HepG2 (cell line): ENCODE measurements around the gene SERHL2. TPM values are rescaled to one million over a fixed set of nuclear protein-coding genes. Genes with fewer than 3 reads are reported as not detected.
A peak's percentile ranks its signal among the peaks of the same experiment; 100 is the strongest.

Experiments used
- ATAC-seq: fragments of 200-7000 bp; cut with Tn5 transposase; 3 replicates; pipeline ENCODE4 v1.9.1; 2020; ENCODE audit warnings: mild to moderate bottlenecking, moderate library complexity
- BruUV-seq: library from RNA; stranded (reverse); fragments of 400-500 nt; replicated peaks from 2 replicates; lab custom pipeline; 2021; lab: Mats Ljungman, UMichigan
- CTCF ChIA-PET: fragments of 300-600 bp; formaldehyde crosslinking; extraction: SDS; loops from one replicate; lab custom pipeline; 2021; ENCODE audit warnings: low total read pairs, inconsistent platforms, low intra/inter-chr PET ratio; lab: Yijun Ruan, JAX
- POLR2A ChIA-PET: fragments of 350-600 bp; sonication (Branson Sonifier 250); formaldehyde crosslinking; loops from one replicate; lab custom pipeline; 2020; ENCODE audit warnings: antibody characterized with exemption, inconsistent platforms; lab: Yijun Ruan, JAX
- DNase-seq: peaks from one replicate; pipeline ENCODE4 v3.0.0-alpha.2; 2015; ENCODE audit warnings: low spot score
- FAIRE-seq: peaks from 3 replicates; lab custom pipeline; 2011; peaks lifted over from hg19 to GRCh38; lab: Jason Lieb, UNC
- H2AFZ ChIP-seq: one replicate; pipeline ENCODE4 v1.6.1; 2011; ENCODE audit warnings: low read length, inconsistent platforms
- H3K27ac ChIP-seq: fragments of 300-600 bp; 3 replicates; pipeline ENCODE4 v1.8.0; 2011; ENCODE audit warnings: mixed run types, mild to moderate bottlenecking, mixed read lengths, low read length, inconsistent platforms; ENCODE audit not compliant: insufficient read depth; ENCODE audit errors: extremely low read length
- H3K27me3 ChIP-seq, 2 experiments: fragments of 200-600 bp in 1 of 2; 2 replicates in 1 of 2; 3 replicates in 1 of 2; pipeline versions ENCODE4 v1.6.0 to v1.8.0; 2011; ENCODE audit warnings: low read length in 2 of 2, mild to moderate bottlenecking in 2 of 2, moderate library complexity in 2 of 2, inconsistent platforms in 1 of 2; ENCODE audit not compliant: insufficient read depth in 2 of 2, control insufficient read depth in 1 of 2
- H3K36me3 ChIP-seq, 2 experiments: fragments of 200-600 bp in 1 of 2; replicated peaks in 1 of 2; 2 replicates in 1 of 2; 3 replicates in 1 of 2; pipeline versions ENCODE4 v1.5.1 to v1.8.0; 2011; ENCODE audit warnings: low read length in 2 of 2, inconsistent platforms in 1 of 2; ENCODE audit not compliant: insufficient read depth in 2 of 2, control insufficient read depth in 1 of 2
- H3K4me1 ChIP-seq: 2 replicates; pipeline ENCODE4 v1.5.1; 2012; ENCODE audit warnings: low read length, inconsistent platforms; ENCODE audit not compliant: insufficient read depth
- H3K4me2 ChIP-seq: 2 replicates; pipeline ENCODE4 v1.6.0; 2011; ENCODE audit warnings: low read depth, low read length, inconsistent platforms
- H3K4me3 ChIP-seq, 3 experiments: fragments of 200-600 bp in 1 of 3; sonication (generic), shearing (Covaris generic) in 1 of 3; replicated peaks in 1 of 3; 2 replicates each; pipeline ENCODE4 v1.5.1; 2011 to 2016; ENCODE audit warnings: low read length in 3 of 3, inconsistent platforms in 2 of 3, low read depth in 2 of 3, mild to moderate bottlenecking in 2 of 3, control low read depth in 1 of 3, mixed read lengths in 1 of 3; ENCODE audit not compliant: insufficient read depth in 1 of 3
- H3K79me2 ChIP-seq: one replicate; pipeline ENCODE4 v1.6.1; 2011; ENCODE audit warnings: low read length, inconsistent platforms; ENCODE audit not compliant: insufficient read depth
- H3K9ac ChIP-seq: 2 replicates; pipeline ENCODE4 v1.6.0; 2011; ENCODE audit warnings: mild to moderate bottlenecking, low read depth, low read length, inconsistent platforms; ENCODE audit not compliant: insufficient read depth
- H3K9me3 ChIP-seq: 2 replicates; pipeline ENCODE4 v1.5.1; 2012; ENCODE audit warnings: mild to moderate bottlenecking, low read length
- H4K20me1 ChIP-seq: 2 replicates; pipeline ENCODE4 v1.6.0; 2011; ENCODE audit warnings: inconsistent platforms, mild to moderate bottlenecking, low read length, moderate library complexity; ENCODE audit not compliant: insufficient read depth
- BRCA1 ChIP-seq: sonication (generic); formaldehyde crosslinking; IDR thresholded peaks from 2 replicates; pipeline ENCODE4 v1.4.0; 2020; ENCODE audit warnings: missing genetic modification reagents
- CCDC6 ChIP-seq: sonication (generic); formaldehyde crosslinking; IDR thresholded peaks from 2 replicates; pipeline ENCODE4 v1.8.1; 2022; ENCODE audit warnings: mild to moderate bottlenecking, missing genetic modification reagents, moderate library complexity
- HDAC1 ChIP-seq: sonication (generic); formaldehyde crosslinking; IDR thresholded peaks from 2 replicates; pipeline ENCODE4 v1.5.1; 2020; ENCODE audit warnings: mild to moderate bottlenecking, missing genetic modification reagents
- HNRNPL ChIP-seq: fragments of 200-400 bp; formaldehyde crosslinking; IDR thresholded peaks from 2 replicates; pipeline ENCODE4 v1.6.1; 2017; ENCODE audit warnings: mild to moderate bottlenecking, low read depth, low read length
- KDM3A ChIP-seq: IDR thresholded peaks from 2 replicates; pipeline ENCODE4 v1.6.1; 2018; ENCODE audit warnings: low read depth, missing compliant biosample characterization
- ZNF251 ChIP-seq: sonication (generic); formaldehyde crosslinking; IDR thresholded peaks from 2 replicates; pipeline ENCODE4 v1.9.0; 2021; ENCODE audit warnings: mild to moderate bottlenecking, missing genetic modification reagents
- ZNF460 ChIP-seq: sonication (generic); formaldehyde crosslinking; IDR thresholded peaks from 2 replicates; pipeline ENCODE4 v1.5.1; 2020; ENCODE audit warnings: missing genetic modification reagents, mild to moderate bottlenecking, borderline replicate concordance
- ZNF615 ChIP-seq: sonication (generic); formaldehyde crosslinking; IDR thresholded peaks from 2 replicates; pipeline ENCODE4 v1.5.0; 2020; ENCODE audit warnings: mild to moderate bottlenecking, missing genetic modification reagents, borderline replicate concordance
- ZNF850 ChIP-seq: sonication (generic); formaldehyde crosslinking; conservative IDR thresholded peaks from 2 replicates; pipeline ENCODE4 v1.9.0; 2021; ENCODE audit warnings: mild to moderate bottlenecking, missing genetic modification reagents
- WGBS: methylation state at CpG from one replicate; pipeline ENCODE4 v1.1.6; 2017; ENCODE audit warnings: low lambda C conversion rate; 5-methylcytosine and 5-hydroxymethylcytosine counted together
- in situ Hi-C: cut with HindIII; loops from 2 replicates; pipeline ENCODE4 v1.10.0; 2017; ENCODE audit warnings: low pct_unique_long_range_greater_than_20kb; ENCODE audit not compliant: extremely low pct_ligation_motif_present
- intact Hi-C: fragments of 100-400 bp; cut with micrococcal nuclease; formaldehyde crosslinking; loops from one replicate; pipeline ENCODE4 v1.10.0; 2022; ENCODE audit not compliant: unreplicated experiment
- polyA plus RNA-seq, 8 experiments: library from polyadenylated mRNA; depleted of rRNA in 3 of 8; stranded (reverse) in 7 of 8; unstranded in 1 of 8; fragments of >200 nt; fragmentation: Illumina TruSeq in 4 of 8; extraction: Trizol in 4 of 8; gene quantifications; 2 replicates each; pipeline versions ENCODE4 v1.2.1 to v1.2.3, GENCODE V29; 2011 to 2016; ENCODE audit warnings: low read depth in 4 of 8, missing spikeins in 1 of 8, mixed read lengths in 1 of 8; ENCODE audit not compliant: insufficient read depth in 1 of 8
- total RNA-seq, 5 experiments: library from RNA; depleted of rRNA; stranded (reverse); fragments of >200 nt; fragmentation: Illumina TruSeq; extraction: Trizol; gene quantifications; 2 replicates each; pipeline ENCODE4 v1.2.3, GENCODE V29; 2016; ENCODE audit warnings: low read depth in 1 of 5
- TF ChIP-seq, protein P1 (sequence below): sonication (generic); formaldehyde crosslinking; IDR thresholded peaks from 2 replicates; pipeline ENCODE4 v1.4.0; 2020; ENCODE audit warnings: missing genetic modification reagents
- TF ChIP-seq, protein P2 (sequence below): sonication (generic); formaldehyde crosslinking; IDR thresholded peaks from 2 replicates; pipeline ENCODE4; 2020; ENCODE audit warnings: missing genetic modification reagents, mild to moderate bottlenecking, borderline replicate concordance
- TF ChIP-seq, protein P3 (sequence below): sonication (generic); formaldehyde crosslinking; conservative IDR thresholded peaks from 2 replicates; pipeline ENCODE4 v1.8.0; 2022; ENCODE audit warnings: low read depth, missing genetic modification reagents

The SERHL2 gene
- total and polyA plus RNA-seq, 2 of the 13 experiments (the other 11 are each of a cell fraction or from before 2014, with no cell fraction given) = 1.0 to 1.8 TPM

DNA sequence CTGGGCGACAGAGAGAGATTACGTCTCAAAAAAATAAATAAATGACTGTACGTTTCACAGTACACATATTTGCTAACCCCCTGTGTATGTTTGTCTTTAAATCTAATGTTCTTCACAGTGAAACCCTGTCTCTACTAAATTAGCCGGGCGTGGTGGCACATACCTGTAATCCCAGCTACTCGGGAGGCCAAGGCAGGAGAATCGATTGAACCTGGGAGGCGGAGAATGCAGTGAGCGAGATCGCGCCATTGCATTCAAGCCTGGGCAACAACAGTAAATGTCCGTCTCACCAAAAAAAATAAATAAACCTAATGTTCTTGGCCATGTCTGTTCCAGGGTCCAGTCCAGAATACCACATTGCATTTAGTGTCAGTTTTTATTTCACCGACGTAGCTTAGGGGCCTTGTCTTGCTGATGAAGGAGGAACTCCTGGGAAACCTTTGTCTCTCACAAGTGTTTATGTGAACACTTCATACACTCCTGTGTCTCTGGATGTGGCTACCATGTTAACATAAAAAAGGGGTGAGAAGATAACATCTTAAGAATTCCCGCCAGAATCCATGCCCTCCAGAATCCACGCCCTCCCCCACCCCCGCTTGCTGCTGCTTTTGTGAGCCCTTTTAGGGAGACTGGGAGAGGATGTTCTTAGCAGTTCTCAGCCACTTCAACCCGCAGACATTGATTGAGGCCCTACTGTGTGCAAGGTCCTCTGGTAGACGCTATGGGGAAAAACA is 5.0 kb upstream of the SERHL2 start:
- intact Hi-C loops = no loop called here
- H3K79me2 ChIP-seq = no peaks in the 10 kb centered on the region
- H3K9me3 ChIP-seq = peaks cover 15% of the 10 kb centered on the region
- TF ChIP-seq ZNF850 (CRISPR knock-in tag) = no peak
- TF ChIP-seq, protein P1, sequence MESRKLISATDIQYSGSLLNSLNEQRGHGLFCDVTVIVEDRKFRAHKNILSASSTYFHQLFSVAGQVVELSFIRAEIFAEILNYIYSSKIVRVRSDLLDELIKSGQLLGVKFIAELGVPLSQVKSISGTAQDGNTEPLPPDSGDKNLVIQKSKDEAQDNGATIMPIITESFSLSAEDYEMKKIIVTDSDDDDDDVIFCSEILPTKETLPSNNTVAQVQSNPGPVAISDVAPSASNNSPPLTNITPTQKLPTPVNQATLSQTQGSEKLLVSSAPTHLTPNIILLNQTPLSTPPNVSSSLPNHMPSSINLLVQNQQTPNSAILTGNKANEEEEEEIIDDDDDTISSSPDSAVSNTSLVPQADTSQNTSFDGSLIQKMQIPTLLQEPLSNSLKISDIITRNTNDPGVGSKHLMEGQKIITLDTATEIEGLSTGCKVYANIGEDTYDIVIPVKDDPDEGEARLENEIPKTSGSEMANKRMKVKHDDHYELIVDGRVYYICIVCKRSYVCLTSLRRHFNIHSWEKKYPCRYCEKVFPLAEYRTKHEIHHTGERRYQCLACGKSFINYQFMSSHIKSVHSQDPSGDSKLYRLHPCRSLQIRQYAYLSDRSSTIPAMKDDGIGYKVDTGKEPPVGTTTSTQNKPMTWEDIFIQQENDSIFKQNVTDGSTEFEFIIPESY = peak; percentile 62
- TF ChIP-seq, protein P2, sequence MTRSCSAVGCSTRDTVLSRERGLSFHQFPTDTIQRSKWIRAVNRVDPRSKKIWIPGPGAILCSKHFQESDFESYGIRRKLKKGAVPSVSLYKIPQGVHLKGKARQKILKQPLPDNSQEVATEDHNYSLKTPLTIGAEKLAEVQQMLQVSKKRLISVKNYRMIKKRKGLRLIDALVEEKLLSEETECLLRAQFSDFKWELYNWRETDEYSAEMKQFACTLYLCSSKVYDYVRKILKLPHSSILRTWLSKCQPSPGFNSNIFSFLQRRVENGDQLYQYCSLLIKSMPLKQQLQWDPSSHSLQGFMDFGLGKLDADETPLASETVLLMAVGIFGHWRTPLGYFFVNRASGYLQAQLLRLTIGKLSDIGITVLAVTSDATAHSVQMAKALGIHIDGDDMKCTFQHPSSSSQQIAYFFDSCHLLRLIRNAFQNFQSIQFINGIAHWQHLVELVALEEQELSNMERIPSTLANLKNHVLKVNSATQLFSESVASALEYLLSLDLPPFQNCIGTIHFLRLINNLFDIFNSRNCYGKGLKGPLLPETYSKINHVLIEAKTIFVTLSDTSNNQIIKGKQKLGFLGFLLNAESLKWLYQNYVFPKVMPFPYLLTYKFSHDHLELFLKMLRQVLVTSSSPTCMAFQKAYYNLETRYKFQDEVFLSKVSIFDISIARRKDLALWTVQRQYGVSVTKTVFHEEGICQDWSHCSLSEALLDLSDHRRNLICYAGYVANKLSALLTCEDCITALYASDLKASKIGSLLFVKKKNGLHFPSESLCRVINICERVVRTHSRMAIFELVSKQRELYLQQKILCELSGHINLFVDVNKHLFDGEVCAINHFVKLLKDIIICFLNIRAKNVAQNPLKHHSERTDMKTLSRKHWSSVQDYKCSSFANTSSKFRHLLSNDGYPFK (CRISPR knock-in tag) = no peak
- no peak for TF ChIP-seq CCDC6 (CRISPR knock-in tag)
- TF ChIP-seq HNRNPL = no peak
- TF ChIP-seq, protein P3, sequence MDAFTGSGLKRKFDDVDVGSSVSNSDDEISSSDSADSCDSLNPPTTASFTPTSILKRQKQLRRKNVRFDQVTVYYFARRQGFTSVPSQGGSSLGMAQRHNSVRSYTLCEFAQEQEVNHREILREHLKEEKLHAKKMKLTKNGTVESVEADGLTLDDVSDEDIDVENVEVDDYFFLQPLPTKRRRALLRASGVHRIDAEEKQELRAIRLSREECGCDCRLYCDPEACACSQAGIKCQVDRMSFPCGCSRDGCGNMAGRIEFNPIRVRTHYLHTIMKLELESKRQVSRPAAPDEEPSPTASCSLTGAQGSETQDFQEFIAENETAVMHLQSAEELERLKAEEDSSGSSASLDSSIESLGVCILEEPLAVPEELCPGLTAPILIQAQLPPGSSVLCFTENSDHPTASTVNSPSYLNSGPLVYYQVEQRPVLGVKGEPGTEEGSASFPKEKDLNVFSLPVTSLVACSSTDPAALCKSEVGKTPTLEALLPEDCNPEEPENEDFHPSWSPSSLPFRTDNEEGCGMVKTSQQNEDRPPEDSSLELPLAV (CRISPR knock-in tag) = no peak
- no peak for TF ChIP-seq ZNF251 (CRISPR knock-in tag)
- no peak for TF ChIP-seq BRCA1 (CRISPR knock-in tag)
- no peak for TF ChIP-seq HDAC1
- TF ChIP-seq ZNF460 (CRISPR knock-in tag) = peak; percentile 79
- TF ChIP-seq ZNF615 = no peak
- TF ChIP-seq KDM3A (CRISPR knock-in tag) = no peak
- H3K27me3 ChIP-seq = no peaks in the 10 kb centered on the region
- ChIA-PET POLR2A (no interaction called here), CTCF (no interaction called here)
- no peak overlapping the region for H3K4me3 ChIP-seq
- H4K20me1 ChIP-seq = no peaks in the 10 kb centered on the region
- H2AFZ ChIP-seq = no peak overlapping the region
- H3K4me1 ChIP-seq = peaks cover 59% of the 10 kb centered on the region
- no peak overlapping the region; the same call in 1 of the 2 replicates for H3K4me2 ChIP-seq
- FAIRE-seq (no peak), ATAC-seq (no peak), DNase-seq (no peak)
- no peaks in the 10 kb centered on the region for H3K36me3 ChIP-seq
- no TSS peak for BruUV-seq
- in situ Hi-C loops = no loop called here
- no peak overlapping the region for H3K27ac ChIP-seq
- no peak overlapping the region for H3K9ac ChIP-seq
- 56% methylated on average over 19 of the region's 19 CpGs for WGBS
